ENCODE results near the gene SMARCD3.

DNA sequence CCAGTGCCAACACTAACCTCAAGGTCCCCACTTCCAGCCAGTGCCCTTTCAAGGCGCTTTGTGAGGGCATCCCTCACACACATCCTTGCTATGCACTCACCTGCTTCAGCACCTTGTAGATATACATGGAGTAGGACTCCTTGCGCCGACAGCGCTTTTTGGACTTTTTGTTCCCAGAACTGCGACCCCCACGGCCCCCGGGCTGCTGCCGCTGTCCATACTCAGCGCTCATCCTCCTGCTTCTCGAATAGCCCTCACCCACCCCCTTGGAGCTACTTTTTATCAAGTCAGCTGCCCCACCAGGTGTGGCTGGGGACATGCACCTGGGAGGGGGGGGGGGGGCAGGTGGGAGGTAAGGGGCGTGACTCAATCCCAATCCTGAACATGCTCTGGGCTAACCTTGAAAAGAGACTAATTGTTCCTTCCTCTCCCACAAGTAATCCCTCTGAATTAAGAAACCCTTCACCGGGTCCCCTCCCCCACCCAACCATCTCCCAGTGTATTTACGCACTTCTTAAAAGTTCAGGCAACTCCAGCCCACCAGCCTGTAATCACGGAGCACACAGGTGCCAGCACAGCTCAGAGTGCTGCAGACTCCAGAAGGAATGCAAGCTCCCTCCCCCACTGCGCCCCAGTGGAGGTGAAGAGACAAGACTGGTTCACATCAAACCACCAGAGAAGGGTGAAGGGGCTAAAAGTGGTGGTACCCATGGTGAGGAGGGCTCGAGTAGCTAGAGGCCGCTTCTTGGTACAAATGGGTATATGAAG lies 38.2 kb downstream of the SMARCD3 start, which contains the start of gene H2BK1:
- TF ChIP-seq CTCF (conservative IDR thresholded peaks at IDR 0.05; ENCODE audit: low read depth, low read length) (no peak), RFX5 (IDR thresholded peaks at IDR 0.05; ENCODE audit: low read depth, low read length) (no peak), ELK1 (IDR thresholded peaks at IDR 0.05; ENCODE audit: borderline replicate concordance, low read depth, low read length) (no peak)
